ENCODE measurements around the gene AKAP5. TPM values are rescaled to one million over a fixed set of nuclear protein-coding genes. Genes with fewer than 3 reads are reported as not detected.
A peak's percentile ranks its signal among the peaks of the same experiment; 100 is the strongest.

AKAP5 gene
- total RNA-seq, 1 donor from 2014 or later = 2.9 TPM

DNA sequence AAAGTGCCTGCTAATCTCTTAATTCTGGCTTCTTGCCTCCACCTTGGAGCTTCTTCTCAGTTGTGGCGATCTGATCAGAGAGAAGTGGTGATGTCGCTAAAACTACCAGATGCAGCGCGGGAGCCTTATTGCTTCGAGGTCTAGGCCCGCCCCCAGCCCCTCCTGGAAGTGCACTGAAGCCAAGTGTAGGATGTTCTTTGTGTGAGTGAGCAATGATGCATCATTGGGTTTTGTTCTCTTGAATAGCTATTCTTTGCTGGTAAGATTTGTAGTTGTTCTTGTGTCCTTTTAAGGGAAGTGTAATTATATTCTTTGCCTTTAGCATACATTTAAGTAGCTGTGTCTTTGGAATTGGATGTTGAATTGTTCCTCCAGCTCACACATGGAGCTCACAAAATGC lies 41.3 kb upstream of the AKAP5 start:
- Histone ChIP-seq H3K4me2 (ENCODE audit: low read length) (peak overlapping the region; percentile 55), H3K27me3 (ENCODE audit: insufficient read depth, low read length) (no peaks in the 10 kb centered on the region), H4K20me1 (ENCODE audit: insufficient read depth, low read length) (no peaks in the 10 kb centered on the region), H3K36me3 (ENCODE audit: insufficient read depth, low read length) (peaks cover 29% of the 10 kb centered on the region), H3K27ac (ENCODE audit: low read depth, low read length) (peak overlapping the region; percentile 43), H2AFZ (ENCODE audit: low read depth, low read length) (peak overlapping the region; percentile 41), H3K79me2 (ENCODE audit: insufficient read depth, low read length) (no peaks in the 10 kb centered on the region), H3K4me1 (ENCODE audit: insufficient read depth, low read length) (peaks cover 26% of the 10 kb centered on the region), H3K9me3 (ENCODE audit: insufficient read depth, low read depth, low read length) (no peaks in the 10 kb centered on the region), H3K9ac (ENCODE audit: low read length) (peak overlapping the region; percentile 31), H3K4me3 (ENCODE audit: insufficient read depth, low read depth, low read length) (no peak overlapping the region)
- FAIRE-seq = no peak
- Mint-ChIP-seq H3K4me1 (ENCODE audit: low read depth, unreplicated experiment) (peaks cover 37% of the 10 kb centered on the region), H3K36me3 (ENCODE audit: low read depth, unreplicated experiment) (peaks cover 23% of the 10 kb centered on the region), H3K4me3 (ENCODE audit: unreplicated experiment) (no peak overlapping the region), H3K9me3 (ENCODE audit: unreplicated experiment) (no peaks in the 10 kb centered on the region), H3K27me3 (ENCODE audit: low read depth, unreplicated experiment) (no peaks in the 10 kb centered on the region), H3K27ac (ENCODE audit: unreplicated experiment) (peak overlapping the region; percentile 68)
- peak; percentile 78 for DNase-seq (ENCODE audit: low read depth)
- no peak for TF ChIP-seq EZH2 (IDR thresholded peaks at IDR 0.05; ENCODE audit: insufficient read depth, low read length)
- TF ChIP-seq, protein P1, sequence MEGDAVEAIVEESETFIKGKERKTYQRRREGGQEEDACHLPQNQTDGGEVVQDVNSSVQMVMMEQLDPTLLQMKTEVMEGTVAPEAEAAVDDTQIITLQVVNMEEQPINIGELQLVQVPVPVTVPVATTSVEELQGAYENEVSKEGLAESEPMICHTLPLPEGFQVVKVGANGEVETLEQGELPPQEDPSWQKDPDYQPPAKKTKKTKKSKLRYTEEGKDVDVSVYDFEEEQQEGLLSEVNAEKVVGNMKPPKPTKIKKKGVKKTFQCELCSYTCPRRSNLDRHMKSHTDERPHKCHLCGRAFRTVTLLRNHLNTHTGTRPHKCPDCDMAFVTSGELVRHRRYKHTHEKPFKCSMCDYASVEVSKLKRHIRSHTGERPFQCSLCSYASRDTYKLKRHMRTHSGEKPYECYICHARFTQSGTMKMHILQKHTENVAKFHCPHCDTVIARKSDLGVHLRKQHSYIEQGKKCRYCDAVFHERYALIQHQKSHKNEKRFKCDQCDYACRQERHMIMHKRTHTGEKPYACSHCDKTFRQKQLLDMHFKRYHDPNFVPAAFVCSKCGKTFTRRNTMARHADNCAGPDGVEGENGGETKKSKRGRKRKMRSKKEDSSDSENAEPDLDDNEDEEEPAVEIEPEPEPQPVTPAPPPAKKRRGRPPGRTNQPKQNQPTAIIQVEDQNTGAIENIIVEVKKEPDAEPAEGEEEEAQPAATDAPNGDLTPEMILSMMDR (IDR thresholded peaks at IDR 0.05; ENCODE audit: insufficient read depth, low read depth, low read length) = no peak

DNA sequence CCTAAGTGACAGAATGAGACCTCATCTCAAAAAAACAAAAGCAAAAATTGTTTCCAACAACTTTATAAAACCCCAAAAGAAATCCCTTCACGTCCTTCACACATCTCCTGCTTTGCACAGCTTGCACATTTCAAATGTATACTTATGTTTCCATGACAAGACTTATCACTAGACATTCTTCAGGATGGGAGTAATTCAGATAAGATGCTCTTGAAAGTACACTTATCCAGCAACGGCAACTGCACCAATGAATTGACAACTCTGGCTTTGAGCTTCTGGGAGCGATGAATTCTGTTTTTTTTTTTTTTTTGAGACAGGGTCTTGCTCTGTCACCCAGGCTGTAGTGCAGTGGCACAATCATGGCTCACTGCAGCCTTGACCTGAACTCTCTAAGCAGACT lies 30.8 kb upstream of the AKAP5 start:
- FAIRE-seq (no peak), DNase-seq (ENCODE audit: low read depth) (peak; percentile 52)
- Histone ChIP-seq H3K36me3 (ENCODE audit: insufficient read depth, low read length) (peaks cover 14% of the 10 kb centered on the region), H3K9ac (ENCODE audit: low read length) (no peak overlapping the region), H3K4me2 (ENCODE audit: low read length) (no peak overlapping the region), H3K4me1 (ENCODE audit: insufficient read depth, low read length) (peaks cover 22% of the 10 kb centered on the region), H3K4me3 (ENCODE audit: insufficient read depth, low read depth, low read length) (no peak overlapping the region), H4K20me1 (ENCODE audit: insufficient read depth, low read length) (no peaks in the 10 kb centered on the region), H2AFZ (ENCODE audit: low read depth, low read length) (no peak overlapping the region), H3K9me3 (ENCODE audit: insufficient read depth, low read depth, low read length) (no peaks in the 10 kb centered on the region), H3K79me2 (ENCODE audit: insufficient read depth, low read length) (no peaks in the 10 kb centered on the region), H3K27me3 (ENCODE audit: insufficient read depth, low read length) (no peaks in the 10 kb centered on the region), H3K27ac (ENCODE audit: low read depth, low read length) (no peak overlapping the region)
- Mint-ChIP-seq H3K27ac (ENCODE audit: unreplicated experiment) (no peak overlapping the region), H3K36me3 (ENCODE audit: low read depth, unreplicated experiment) (peaks cover 16% of the 10 kb centered on the region), H3K27me3 (ENCODE audit: low read depth, unreplicated experiment) (no peaks in the 10 kb centered on the region), H3K4me1 (ENCODE audit: low read depth, unreplicated experiment) (peaks cover 22% of the 10 kb centered on the region), H3K9me3 (ENCODE audit: unreplicated experiment) (no peaks in the 10 kb centered on the region), H3K4me3 (ENCODE audit: unreplicated experiment) (no peak overlapping the region)
- no peak for TF ChIP-seq EZH2 (IDR thresholded peaks at IDR 0.05; ENCODE audit: insufficient read depth, low read length)
- TF ChIP-seq, protein P1 (IDR thresholded peaks at IDR 0.05; ENCODE audit: insufficient read depth, low read depth, low read length) = no peak

DNA sequence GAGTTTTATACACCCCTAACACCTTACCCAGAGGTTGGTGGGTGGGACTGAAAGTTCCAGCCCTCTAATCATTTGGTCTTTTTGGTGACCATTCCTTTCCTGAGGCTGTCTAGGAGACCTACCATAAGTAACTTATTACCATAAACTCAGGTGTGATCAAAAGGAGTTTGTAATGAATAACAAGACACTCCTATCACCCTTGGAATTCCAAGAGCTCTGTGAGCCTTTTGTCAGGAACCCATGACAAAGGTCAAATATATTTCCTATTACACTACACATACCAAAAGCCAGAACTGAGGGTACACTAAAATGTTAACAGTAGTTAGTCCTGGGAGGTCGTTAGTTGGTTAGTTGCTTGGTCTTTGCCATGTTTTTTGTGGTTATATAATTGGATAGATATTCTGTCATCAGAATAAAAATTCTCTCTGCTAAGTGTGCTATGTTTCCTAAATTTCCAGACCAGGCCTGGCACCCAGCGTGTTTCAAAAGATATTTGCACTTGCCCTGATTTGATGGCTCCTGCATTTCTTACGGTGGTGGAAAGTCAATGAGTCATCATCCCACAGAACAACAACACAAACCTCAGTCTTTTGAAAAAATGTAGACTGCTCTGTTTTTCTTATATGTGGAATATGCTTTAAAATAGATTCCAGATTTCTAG lies 27.0 kb upstream of the AKAP5 start:
- Histone ChIP-seq H3K4me1 (ENCODE audit: insufficient read depth, low read length) (peaks cover 22% of the 10 kb centered on the region), H3K9ac (ENCODE audit: low read length) (peak overlapping the region; percentile 67), H3K9me3 (ENCODE audit: insufficient read depth, low read depth, low read length) (no peaks in the 10 kb centered on the region), H3K4me2 (ENCODE audit: low read length) (peak overlapping the region; percentile 76), H3K36me3 (ENCODE audit: insufficient read depth, low read length) (peaks cover 16% of the 10 kb centered on the region), H4K20me1 (ENCODE audit: insufficient read depth, low read length) (no peaks in the 10 kb centered on the region), H3K4me3 (ENCODE audit: insufficient read depth, low read depth, low read length) (no peak overlapping the region), H2AFZ (ENCODE audit: low read depth, low read length) (no peak overlapping the region), H3K27me3 (ENCODE audit: insufficient read depth, low read length) (no peaks in the 10 kb centered on the region), H3K79me2 (ENCODE audit: insufficient read depth, low read length) (no peaks in the 10 kb centered on the region), H3K27ac (ENCODE audit: low read depth, low read length) (peak overlapping the region; percentile 83)
- Mint-ChIP-seq H3K27me3 (ENCODE audit: low read depth, unreplicated experiment) (no peaks in the 10 kb centered on the region), H3K4me3 (ENCODE audit: unreplicated experiment) (no peak overlapping the region), H3K36me3 (ENCODE audit: low read depth, unreplicated experiment) (peaks cover 16% of the 10 kb centered on the region), H3K4me1 (ENCODE audit: low read depth, unreplicated experiment) (peaks cover 24% of the 10 kb centered on the region), H3K27ac (ENCODE audit: unreplicated experiment) (peak overlapping the region; percentile 85), H3K9me3 (ENCODE audit: unreplicated experiment) (no peaks in the 10 kb centered on the region)
- peak; percentile 94 for DNase-seq (ENCODE audit: low read depth)
- TF ChIP-seq, protein P1 (IDR thresholded peaks at IDR 0.05; ENCODE audit: insufficient read depth, low read depth, low read length) = no peak
- TF ChIP-seq EZH2 (IDR thresholded peaks at IDR 0.05; ENCODE audit: insufficient read depth, low read length) = no peak
- peak; percentile 80 for FAIRE-seq

All from astrocyte (in vitro differentiated cells and primary cell).